Measurements from ENCODE around the gene IFTAP. TPM values are rescaled to one million over a fixed set of nuclear protein-coding genes. Genes with fewer than 3 reads are reported as not detected.

Gene IFTAP
- total and polyA plus RNA-seq, 7 donors, result 12.7 to 77.3 (median 38.5) TPM

- no peaks in the 10 kb centered on the region for H3K9me3 ChIP-seq
- H3K27ac ChIP-seq, result no peak overlapping the region
- H3K4me1 ChIP-seq, result no peaks in the 10 kb centered on the region
- DNase-seq, result no peak
- TF ChIP-seq CTCF (IDR thresholded peaks at IDR 0.05) (no peak), EP300 (IDR thresholded peaks at IDR 0.05) (no peak), POLR2AphosphoS5 (IDR thresholded peaks at IDR 0.05) (no peak), POLR2A (IDR thresholded peaks at IDR 0.05) (no peak)
- no peaks in the 10 kb centered on the region for H3K36me3 ChIP-seq
- intact Hi-C loops (cut with DNase I), result no loop called here
- H3K27me3 ChIP-seq, result no peaks in the 10 kb centered on the region
- 22 to 57% methylated on average over 6 of the region's 6 CpGs for WGBS, 2 donors
- H3K4me3 ChIP-seq, result no peak overlapping the region
Observed at GRCh38 chr11:36699271-36699670, 105.0 kb downstream of the IFTAP start.

- Histone ChIP-seq H3K36me3 (no peaks in the 10 kb centered on the region), H3K9me3 (no peaks in the 10 kb centered on the region), H3K27me3 (no peaks in the 10 kb centered on the region), H3K27ac (no peak overlapping the region), H3K4me3 (no peak overlapping the region), H3K4me1 (no peaks in the 10 kb centered on the region)
- no peak for DNase-seq
- TF ChIP-seq EP300 (IDR thresholded peaks at IDR 0.05) (no peak), CTCF (IDR thresholded peaks at IDR 0.05) (no peak), POLR2AphosphoS5 (IDR thresholded peaks at IDR 0.05) (no peak), POLR2A (IDR thresholded peaks at IDR 0.05) (no peak)
- intact Hi-C loops (cut with DNase I), result no loop called here
- 90 to 98% methylated on average over 1 of the region's 1 CpG for WGBS, 2 donors
Observed at GRCh38 chr11:36700246-36700645, 105.9 kb downstream of the IFTAP start.

GRCh38 chr11:36702330-36703054 is 108.2 kb downstream of the IFTAP start:
- H3K9me3 ChIP-seq, result no peaks in the 10 kb centered on the region
- no peaks in the 10 kb centered on the region for H3K27me3 ChIP-seq
- intact Hi-C loops (cut with DNase I), result loop anchor here (2.0 kb wide), 1 partner anchor 42 kb away; no protein-coding TSS in a partner anchor
- H3K4me1 ChIP-seq, result no peaks in the 10 kb centered on the region
- H3K36me3 ChIP-seq, result no peaks in the 10 kb centered on the region
- H3K27ac ChIP-seq, result no peak overlapping the region
- no peak for DNase-seq
- 45 to 51% methylated on average over 5 of the region's 5 CpGs for WGBS, 2 donors
- TF ChIP-seq CTCF (IDR thresholded peaks at IDR 0.05) (peak; percentile 40 to 75 (median 68)), POLR2AphosphoS5 (IDR thresholded peaks at IDR 0.05) (no peak)
- no peak overlapping the region for H3K4me3 ChIP-seq

- TF ChIP-seq CTCF (IDR thresholded peaks at IDR 0.05), result no peak
- TF ChIP-seq EP300 (IDR thresholded peaks at IDR 0.05), result no peak
- no peak for TF ChIP-seq POLR2AphosphoS5 (IDR thresholded peaks at IDR 0.05)
- no peak for TF ChIP-seq POLR2A (IDR thresholded peaks at IDR 0.05)
- H3K27me3 ChIP-seq, result no peaks in the 10 kb centered on the region
- DNase-seq, result no peak
- H3K36me3 ChIP-seq, result no peaks in the 10 kb centered on the region
- WGBS, 2 donors, result 24 to 49% methylated on average over 4 of the region's 4 CpGs
- H3K27ac ChIP-seq, result no peak overlapping the region
- no peaks in the 10 kb centered on the region for H3K4me1 ChIP-seq
- no peak overlapping the region for H3K4me3 ChIP-seq
- no peaks in the 10 kb centered on the region for H3K9me3 ChIP-seq
- intact Hi-C loops (cut with DNase I), result loop anchor here (2.0 kb wide), 1 partner anchor 42 kb away; no protein-coding TSS in a partner anchor
Observed at GRCh38 chr11:36703055-36703404, 108.7 kb downstream of the IFTAP start.

Other genes starting within 250 kb of the IFTAP start
- 10 to 100 TPM; 10.3 to 15.5 (median 12.4) TPM for gene TRAF6, start 84.2 kb upstream of the IFTAP start, total RNA-seq
- 1 to 10 TPM; 3.6 to 6.7 (median 4.2) TPM for gene TRAF6, start 84.2 kb upstream of the IFTAP start, polyA plus RNA-seq
- gene RAG1, start 26.5 kb upstream of the IFTAP start, total RNA-seq, result under 1 TPM; 0.41 to 0.83 (median 0.69) TPM
- gene RAG1, start 26.5 kb upstream of the IFTAP start, polyA plus RNA-seq, result 1 to 10 TPM in 1 of 3 donors, under 1 TPM in 2; 0.22 to 1.6 (median 0.60) TPM
- not detected for gene RAG2, start 3.7 kb downstream of the IFTAP start, total RNA-seq
- gene RAG2, start 3.7 kb downstream of the IFTAP start, polyA plus RNA-seq, result not detected